ENCODE data around the gene CHTF18. TPM values are rescaled to one million over a fixed set of nuclear protein-coding genes. Genes with fewer than 3 reads are reported as not detected.
"Not testable (repeated sequence)": the region's sequence is repeated elsewhere in the genome, so short reads cannot be mapped to it uniquely, and the experiment has no call there.

CHTF18 gene
- total and polyA plus RNA-seq, 2 donors (not counting 3 experiments of a cell fraction or from before 2014, with no cell fraction given), result 33.0 to 69.5 TPM

DNA sequence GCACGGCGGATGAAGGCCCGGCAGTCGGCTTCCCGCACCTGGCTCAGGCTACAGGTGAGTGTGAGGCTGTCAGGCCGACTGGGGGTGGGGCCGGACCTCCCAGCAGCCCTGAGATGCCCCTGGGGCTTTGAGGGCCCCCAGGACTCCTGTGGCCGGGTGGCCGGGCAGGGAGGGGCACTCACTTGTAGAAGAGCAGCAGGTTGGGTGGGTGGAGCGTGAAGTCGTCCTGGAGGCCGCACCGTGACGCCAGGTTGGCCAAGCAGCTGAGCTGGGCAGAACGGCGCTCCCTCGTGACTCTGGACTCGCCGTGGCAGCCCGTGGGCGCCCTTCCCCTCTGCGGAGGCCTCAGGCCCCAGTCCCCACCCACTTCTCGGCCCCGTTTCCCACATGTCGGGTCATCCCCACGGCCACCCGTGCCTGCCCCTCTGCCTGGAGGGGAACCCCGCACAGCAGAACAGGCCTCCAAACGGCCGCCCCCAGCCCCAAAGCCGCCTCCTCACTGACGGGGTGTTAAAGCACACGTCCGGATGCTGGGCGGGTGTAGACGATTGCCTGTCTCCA, 13.1 kb upstream of the CHTF18 start:
- ChIA-PET CTCF (no interaction called here), POLR2A (no interaction called here)
- TF ChIP-seq JUN (IDR thresholded peaks at IDR 0.05; ENCODE audit: borderline replicate concordance, insufficient read depth, insufficient read length, low read depth), result no peak
- no peak for TF ChIP-seq FOS (IDR thresholded peaks at IDR 0.05; ENCODE audit: borderline replicate concordance, insufficient read depth, low read length)
- TF ChIP-seq MAX (IDR thresholded peaks at IDR 0.05; ENCODE audit: insufficient read depth, insufficient read length), result no peak
- no peak for TF ChIP-seq GATA2 (IDR thresholded peaks at IDR 0.05; ENCODE audit: insufficient read depth, insufficient read length, low read depth, low read length)
- TF ChIP-seq POLR2A (IDR thresholded peaks at IDR 0.05; ENCODE audit: low read depth, low read length), result no peak
- TF ChIP-seq MYC (IDR thresholded peaks at IDR 0.05; ENCODE audit: low read depth, low read length), result no peak
- FAIRE-seq (no peak), DNase-seq (ENCODE audit: low read depth, low spot score) (no peak)
- Histone ChIP-seq H3K27ac (ENCODE audit: insufficient read depth, low read depth, low read length) (no peak overlapping the region), H3K9ac (replicated peaks; ENCODE audit: extremely low read depth, insufficient read depth, low read length) (no peak overlapping the region), H3K4me1 (ENCODE audit: control insufficient read depth, extremely low read depth, insufficient read depth, low read length) (no peaks in the 10 kb centered on the region), H3K36me3 (ENCODE audit: control insufficient read depth in 2 of 2, extremely low read depth in 1 of 2, insufficient read depth in 2 of 2, low read length in 2 of 2) (no peaks in the 10 kb centered on the region), H2AFZ (ENCODE audit: low read depth, low read length) (no peak overlapping the region), H3K27me3 (ENCODE audit: control insufficient read depth in 2 of 2, insufficient read depth in 2 of 2, low read length in 2 of 2) (no peaks in the 10 kb centered on the region), H3K4me3 (replicated peaks in 1 of 3; ENCODE audit: insufficient read depth in 1 of 3, low read depth in 1 of 3, low read length in 3 of 3) (no peak overlapping the region), H3K79me2 (ENCODE audit: control insufficient read depth, insufficient read depth, low read length) (no peaks in the 10 kb centered on the region), H4K20me1 (replicated peaks; ENCODE audit: control insufficient read depth, extremely low read depth, insufficient read depth, low read length) (no peaks in the 10 kb centered on the region), H3K9me3 (replicated peaks; ENCODE audit: control insufficient read depth, insufficient read depth, low read length) (no peaks in the 10 kb centered on the region), H3K9me1 (replicated peaks; ENCODE audit: control insufficient read depth, extremely low read depth, insufficient read depth, low read length) (no peaks in the 10 kb centered on the region), H3K4me2 (ENCODE audit: insufficient read depth, low read length) (no peak overlapping the region)
- dilution Hi-C loops (cut with MboI; ENCODE audit: extremely low pct_ligation_motif_present, low sequenced_read_pairs), result no loop called here
- intact Hi-C loops (cut with micrococcal nuclease), result no loop called here
- no TSS peak for BruUV-seq (replicated peaks)

GRCh38 chr16:776298-776697, 12.1 kb upstream of the CHTF18 start:
- H3K36me3 ChIP-seq (ENCODE audit: control insufficient read depth in 2 of 2, extremely low read depth in 1 of 2, insufficient read depth in 2 of 2, low read length in 2 of 2); H3K9me3 ChIP-seq (replicated peaks; ENCODE audit: control insufficient read depth, insufficient read depth, low read length); H3K9ac ChIP-seq (replicated peaks; ENCODE audit: extremely low read depth, insufficient read depth, low read length); BruUV-seq (replicated peaks); intact Hi-C loops (cut with micrococcal nuclease); H3K4me1 ChIP-seq (ENCODE audit: control insufficient read depth, extremely low read depth, insufficient read depth, low read length); DNase-seq (ENCODE audit: low read depth, low spot score); POLR2A ChIA-PET; H2AFZ ChIP-seq (ENCODE audit: low read depth, low read length); H3K27me3 ChIP-seq (ENCODE audit: control insufficient read depth in 2 of 2, insufficient read depth in 2 of 2, low read length in 2 of 2); dilution Hi-C loops (cut with MboI; ENCODE audit: extremely low pct_ligation_motif_present, low sequenced_read_pairs); H3K9me1 ChIP-seq (replicated peaks; ENCODE audit: control insufficient read depth, extremely low read depth, insufficient read depth, low read length); H3K79me2 ChIP-seq (ENCODE audit: control insufficient read depth, insufficient read depth, low read length); H3K4me2 ChIP-seq (ENCODE audit: insufficient read depth, low read length); H3K4me3 ChIP-seq (replicated peaks in 1 of 3; ENCODE audit: insufficient read depth in 1 of 3, low read depth in 1 of 3, low read length in 3 of 3); FAIRE-seq; H3K27ac ChIP-seq (ENCODE audit: insufficient read depth, low read depth, low read length); H4K20me1 ChIP-seq (replicated peaks; ENCODE audit: control insufficient read depth, extremely low read depth, insufficient read depth, low read length): not testable (repeated sequence)
- CTCF ChIA-PET, result interaction anchor here (1.0 to 1.6 kb wide), 2 partner anchors 64 to 281 kb away, joined by 3 to 7 read pairs; no protein-coding TSS in a partner anchor

Data from endothelial cell of umbilical vein (primary cell).